IMR-90 (cell line): Measurements from ENCODE around the gene OR52R1.

Experiments
- POLR2A ChIP-seq: IDR thresholded peaks from 2 replicates; pipeline ENCODE4 v1.6.1; 2012; ENCODE audit warnings: mild to moderate bottlenecking, low read depth, low read length
- TF ChIP-seq, protein P1 (sequence below): conservative IDR thresholded peaks from 2 replicates; pipeline ENCODE4 v1.5.1; 2012; ENCODE audit warnings: mild to moderate bottlenecking, low read depth, low read length, improper control_type of control experiment
- TF ChIP-seq, protein P2 (sequence below): fragments of 150-350 bp; IDR thresholded peaks from 2 replicates; pipeline ENCODE4 v1.6.1; 2016; ENCODE audit warnings: low read depth, mild to moderate bottlenecking, low read length, moderate library complexity, borderline replicate concordance
- TF ChIP-seq, protein P3 (sequence below): fragments of 150-350 bp; IDR thresholded peaks from 2 replicates; pipeline ENCODE4 v1.6.1; 2017; ENCODE audit warnings: mild to moderate bottlenecking, antibody characterized with exemption, low read length, low read depth

- TF ChIP-seq, protein P1, sequence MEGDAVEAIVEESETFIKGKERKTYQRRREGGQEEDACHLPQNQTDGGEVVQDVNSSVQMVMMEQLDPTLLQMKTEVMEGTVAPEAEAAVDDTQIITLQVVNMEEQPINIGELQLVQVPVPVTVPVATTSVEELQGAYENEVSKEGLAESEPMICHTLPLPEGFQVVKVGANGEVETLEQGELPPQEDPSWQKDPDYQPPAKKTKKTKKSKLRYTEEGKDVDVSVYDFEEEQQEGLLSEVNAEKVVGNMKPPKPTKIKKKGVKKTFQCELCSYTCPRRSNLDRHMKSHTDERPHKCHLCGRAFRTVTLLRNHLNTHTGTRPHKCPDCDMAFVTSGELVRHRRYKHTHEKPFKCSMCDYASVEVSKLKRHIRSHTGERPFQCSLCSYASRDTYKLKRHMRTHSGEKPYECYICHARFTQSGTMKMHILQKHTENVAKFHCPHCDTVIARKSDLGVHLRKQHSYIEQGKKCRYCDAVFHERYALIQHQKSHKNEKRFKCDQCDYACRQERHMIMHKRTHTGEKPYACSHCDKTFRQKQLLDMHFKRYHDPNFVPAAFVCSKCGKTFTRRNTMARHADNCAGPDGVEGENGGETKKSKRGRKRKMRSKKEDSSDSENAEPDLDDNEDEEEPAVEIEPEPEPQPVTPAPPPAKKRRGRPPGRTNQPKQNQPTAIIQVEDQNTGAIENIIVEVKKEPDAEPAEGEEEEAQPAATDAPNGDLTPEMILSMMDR: no peak
- TF ChIP-seq POLR2A: no peak
- TF ChIP-seq, protein P2, sequence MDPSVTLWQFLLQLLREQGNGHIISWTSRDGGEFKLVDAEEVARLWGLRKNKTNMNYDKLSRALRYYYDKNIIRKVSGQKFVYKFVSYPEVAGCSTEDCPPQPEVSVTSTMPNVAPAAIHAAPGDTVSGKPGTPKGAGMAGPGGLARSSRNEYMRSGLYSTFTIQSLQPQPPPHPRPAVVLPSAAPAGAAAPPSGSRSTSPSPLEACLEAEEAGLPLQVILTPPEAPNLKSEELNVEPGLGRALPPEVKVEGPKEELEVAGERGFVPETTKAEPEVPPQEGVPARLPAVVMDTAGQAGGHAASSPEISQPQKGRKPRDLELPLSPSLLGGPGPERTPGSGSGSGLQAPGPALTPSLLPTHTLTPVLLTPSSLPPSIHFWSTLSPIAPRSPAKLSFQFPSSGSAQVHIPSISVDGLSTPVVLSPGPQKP: no peak
- TF ChIP-seq, protein P3, sequence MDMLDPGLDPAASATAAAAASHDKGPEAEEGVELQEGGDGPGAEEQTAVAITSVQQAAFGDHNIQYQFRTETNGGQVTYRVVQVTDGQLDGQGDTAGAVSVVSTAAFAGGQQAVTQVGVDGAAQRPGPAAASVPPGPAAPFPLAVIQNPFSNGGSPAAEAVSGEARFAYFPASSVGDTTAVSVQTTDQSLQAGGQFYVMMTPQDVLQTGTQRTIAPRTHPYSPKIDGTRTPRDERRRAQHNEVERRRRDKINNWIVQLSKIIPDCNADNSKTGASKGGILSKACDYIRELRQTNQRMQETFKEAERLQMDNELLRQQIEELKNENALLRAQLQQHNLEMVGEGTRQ: no peak
These were observed 21.0 kb upstream of the OR52R1 start for GRCh38 chr11:4825132-4825531.
